HTR-8/SVneo (cell line): ENCODE results near the gene SMIM5.
"Not testable (repeated sequence)": the region's sequence is repeated elsewhere in the genome, so short reads cannot be mapped to it uniquely, and the experiment has no call there.

Source experiments
- DNase-seq: peaks from one replicate; pipeline ENCODE4 v3.0.0; 2011; ENCODE audit warnings: low spot score, mixed read lengths; ENCODE audit not compliant: insufficient read length
- FAIRE-seq: peaks from 2 replicates; lab custom pipeline; 2011; peaks lifted over from hg19 to GRCh38; lab: Jason Lieb, UNC

Gene SMIM5, protein sequence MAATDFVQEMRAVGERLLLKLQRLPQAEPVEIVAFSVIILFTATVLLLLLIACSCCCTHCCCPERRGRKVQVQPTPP

GRCh38 chr17:75632863-75633485 lies at the start of gene SMIM5:
Gene SMIM5 (plus strand): TSS chr17:75633434. CDS start chr17:75640202, 6,768 bp downstream.
- DNase-seq (peak; percentile 96), FAIRE-seq (peak; percentile 74)

GRCh38 chr17:75584849-75585175 lies 48.4 kb upstream of the SMIM5 start:
- no peak for FAIRE-seq
- no peak for DNase-seq

DNA sequence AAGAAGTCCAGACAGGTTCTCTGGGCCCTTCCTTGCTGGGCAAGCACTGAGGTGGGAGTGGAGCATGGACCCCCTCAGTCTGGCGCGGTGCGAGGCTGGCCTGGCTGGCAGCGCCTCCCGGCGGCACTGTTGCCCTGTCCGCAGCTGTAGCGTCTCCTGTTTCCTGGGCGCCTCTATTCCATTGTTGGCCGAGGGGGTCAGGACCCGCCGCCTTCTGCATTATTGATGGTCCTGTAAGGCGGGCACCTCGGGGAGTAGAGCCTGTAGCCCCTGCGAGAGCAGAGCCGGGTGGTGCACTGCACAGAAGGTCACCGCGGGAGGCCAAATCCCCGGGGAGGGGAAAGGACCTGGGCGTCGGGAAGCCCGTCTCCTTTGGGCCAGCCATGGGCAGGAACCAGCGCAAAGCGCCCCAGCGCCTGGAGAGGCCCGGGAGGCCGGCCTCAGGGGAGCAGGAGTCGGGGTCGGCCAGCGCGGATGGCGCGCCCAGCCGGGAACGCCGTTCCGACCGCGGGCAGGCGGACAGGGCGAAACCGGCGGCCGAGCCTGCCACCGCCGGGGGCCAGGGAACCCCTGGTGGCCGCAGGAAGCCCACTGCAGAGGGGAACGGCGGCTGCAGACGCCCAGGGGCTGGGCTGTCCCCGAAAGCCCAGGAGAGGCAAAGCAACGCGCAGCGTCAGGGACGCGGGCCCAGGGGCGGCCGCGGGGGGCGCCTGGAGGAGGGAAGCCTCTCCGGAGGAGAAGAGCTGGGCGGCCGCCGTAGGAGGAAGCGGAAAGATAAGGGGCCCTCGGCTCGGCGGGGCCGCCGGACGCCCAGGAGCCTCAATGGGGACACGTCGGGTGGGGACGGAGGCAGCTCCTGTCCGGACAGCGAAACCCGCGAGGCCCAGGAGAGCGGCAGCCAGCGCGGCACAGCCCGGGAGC lies 45.3 kb upstream of the SMIM5 start, which contains the start of gene MYO15B:
TSS of gene MYO15B (plus strand) at position 126 of the 921 bp plus-strand sequence. CDS start at position 384, 258 bp downstream.
- DNase-seq = no peak
- FAIRE-seq = no peak

GRCh38 chr17:75588596-75589011 lies 44.6 kb upstream of the SMIM5 start:
- FAIRE-seq (no peak), DNase-seq (no peak)

- peak; percentile 98 for DNase-seq
- FAIRE-seq = peak; percentile 98
Observed at GRCh38 chr17:75589012-75589918, 44.0 kb upstream of the SMIM5 start.

GRCh38 chr17:75589919-75590303 lies 43.3 kb upstream of the SMIM5 start:
- FAIRE-seq (no peak), DNase-seq (no peak)

DNA sequence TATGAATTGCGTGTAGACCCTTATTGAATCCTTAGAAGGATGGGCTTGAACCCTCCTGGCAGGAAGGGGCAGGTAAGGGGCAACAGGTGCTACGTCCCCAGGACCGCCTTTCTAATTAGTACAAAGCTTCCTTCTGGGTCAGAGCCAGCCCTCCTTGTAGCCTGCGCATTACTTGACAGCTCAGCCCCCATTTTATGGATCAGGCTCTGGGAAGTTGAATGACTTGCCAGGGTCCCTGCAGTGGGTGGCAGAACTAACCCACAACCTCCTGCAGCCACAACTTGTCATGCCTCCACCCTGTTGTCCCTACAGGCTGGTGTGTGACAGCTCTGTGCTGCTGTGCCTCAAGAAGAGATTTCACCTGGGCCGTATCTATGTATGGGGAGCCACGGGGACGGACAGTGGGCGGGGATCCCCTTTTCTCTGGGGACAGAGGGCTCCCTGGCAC lies 42.9 kb upstream of the SMIM5 start:
- DNase-seq (no peak), FAIRE-seq (no peak)

DNA sequence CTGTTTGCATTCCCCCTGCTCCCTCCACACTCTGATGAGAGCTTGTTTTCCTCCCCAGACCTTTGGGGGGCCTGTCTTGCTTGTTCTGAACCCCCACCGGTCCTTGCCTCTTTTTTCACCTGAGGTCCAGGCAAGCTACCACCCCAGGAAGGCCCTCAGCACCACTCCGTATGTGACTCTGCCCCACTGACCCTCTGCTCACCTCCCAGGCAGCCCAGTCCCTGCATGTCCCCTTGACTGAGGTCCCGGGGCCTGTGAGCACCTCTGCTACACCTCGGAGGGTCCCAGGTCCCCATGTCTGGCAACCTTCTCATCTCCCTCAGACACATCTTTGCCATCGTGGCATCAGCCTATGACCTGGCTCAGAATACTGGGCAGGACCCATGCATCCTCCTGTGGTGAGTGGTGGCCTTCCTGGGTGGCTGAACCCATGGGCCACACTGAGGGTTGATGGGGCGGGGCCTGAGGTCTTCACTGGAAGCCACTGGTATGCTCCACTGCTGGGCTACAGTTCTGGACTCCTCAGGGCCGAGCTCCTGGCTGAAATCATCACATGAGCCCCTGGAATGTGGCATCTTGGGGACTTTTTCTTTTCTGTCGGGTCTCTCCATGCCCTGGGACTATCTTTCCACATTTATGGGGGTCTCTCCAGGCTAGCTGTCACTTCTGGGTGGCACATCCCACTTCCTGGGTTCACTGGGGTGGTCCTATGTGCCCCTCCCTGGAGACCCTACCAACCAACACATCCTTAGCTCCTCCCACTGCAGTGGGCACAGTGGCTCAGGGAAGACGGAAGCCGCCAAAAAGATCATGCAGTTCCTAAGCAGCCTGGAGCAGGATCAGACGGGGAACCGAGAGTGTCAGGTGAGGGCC lies 42.1 kb upstream of the SMIM5 start:
- FAIRE-seq (peak; percentile 33), DNase-seq (no peak)

DNA sequence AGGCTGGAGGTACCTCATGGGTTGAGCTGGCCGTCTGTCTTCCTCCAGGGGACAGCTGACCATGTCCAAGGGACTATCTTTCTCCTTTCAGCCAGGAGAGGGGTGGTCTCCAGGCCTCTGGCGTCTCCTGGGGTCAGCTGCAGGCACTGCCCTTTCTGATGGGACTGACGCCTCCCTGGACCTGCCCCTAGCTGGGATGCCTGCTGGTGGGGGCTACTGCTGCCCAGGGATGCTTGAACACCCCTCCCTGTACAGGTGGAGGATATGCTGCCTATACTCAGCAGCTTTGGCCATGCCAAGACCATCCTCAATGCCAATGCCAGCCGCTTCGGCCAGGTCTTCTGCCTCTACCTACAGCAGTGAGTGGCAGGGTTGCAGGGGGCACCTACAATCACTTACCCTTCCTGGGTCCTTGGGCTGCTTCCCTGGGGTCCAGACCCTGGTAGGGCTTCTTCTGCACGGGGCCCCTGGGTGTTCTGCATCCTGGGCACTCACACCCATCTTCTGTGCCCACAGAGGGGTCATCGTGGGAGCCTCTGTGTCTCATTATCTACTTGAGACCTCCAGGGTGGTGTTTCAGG lies 41.4 kb upstream of the SMIM5 start:
- no peak for FAIRE-seq
- DNase-seq = no peak

DNA sequence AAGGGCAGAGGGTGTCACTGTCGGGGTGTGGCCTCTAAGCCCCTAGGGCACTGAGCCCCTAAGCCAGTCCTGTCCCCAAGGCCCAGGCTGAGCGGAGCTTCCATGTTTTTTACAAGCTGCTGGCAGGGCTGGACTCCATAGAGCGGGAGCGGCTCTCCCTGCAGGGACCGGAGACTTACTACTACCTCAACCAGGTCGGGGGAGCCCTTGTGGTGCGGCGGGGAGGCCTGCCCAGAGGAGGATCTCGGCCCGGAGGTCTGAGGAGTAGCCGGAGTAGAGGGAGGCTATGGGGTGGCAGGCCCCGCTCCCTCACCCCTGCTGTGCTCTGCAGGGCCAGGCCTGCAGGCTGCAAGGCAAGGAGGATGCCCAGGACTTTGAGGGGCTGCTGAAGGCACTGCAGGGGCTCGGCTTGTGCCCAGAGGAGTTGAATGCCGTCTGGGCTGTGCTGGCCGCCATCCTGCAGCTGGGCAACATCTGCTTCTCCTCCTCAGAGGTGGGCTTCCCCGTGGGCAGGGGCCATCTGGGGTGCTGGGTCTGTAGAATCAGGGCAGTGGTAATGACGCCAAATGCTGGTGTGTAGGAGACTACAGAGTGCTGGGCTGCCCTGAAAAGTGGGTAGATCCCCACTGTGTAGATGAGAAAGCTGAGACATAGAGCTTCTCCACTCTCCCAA lies 40.8 kb upstream of the SMIM5 start:
- no peak for FAIRE-seq
- DNase-seq = no peak

- not testable (repeated sequence) for FAIRE-seq, DNase-seq
Observed at GRCh38 chr17:75593430-75593829, 39.8 kb upstream of the SMIM5 start.

DNA sequence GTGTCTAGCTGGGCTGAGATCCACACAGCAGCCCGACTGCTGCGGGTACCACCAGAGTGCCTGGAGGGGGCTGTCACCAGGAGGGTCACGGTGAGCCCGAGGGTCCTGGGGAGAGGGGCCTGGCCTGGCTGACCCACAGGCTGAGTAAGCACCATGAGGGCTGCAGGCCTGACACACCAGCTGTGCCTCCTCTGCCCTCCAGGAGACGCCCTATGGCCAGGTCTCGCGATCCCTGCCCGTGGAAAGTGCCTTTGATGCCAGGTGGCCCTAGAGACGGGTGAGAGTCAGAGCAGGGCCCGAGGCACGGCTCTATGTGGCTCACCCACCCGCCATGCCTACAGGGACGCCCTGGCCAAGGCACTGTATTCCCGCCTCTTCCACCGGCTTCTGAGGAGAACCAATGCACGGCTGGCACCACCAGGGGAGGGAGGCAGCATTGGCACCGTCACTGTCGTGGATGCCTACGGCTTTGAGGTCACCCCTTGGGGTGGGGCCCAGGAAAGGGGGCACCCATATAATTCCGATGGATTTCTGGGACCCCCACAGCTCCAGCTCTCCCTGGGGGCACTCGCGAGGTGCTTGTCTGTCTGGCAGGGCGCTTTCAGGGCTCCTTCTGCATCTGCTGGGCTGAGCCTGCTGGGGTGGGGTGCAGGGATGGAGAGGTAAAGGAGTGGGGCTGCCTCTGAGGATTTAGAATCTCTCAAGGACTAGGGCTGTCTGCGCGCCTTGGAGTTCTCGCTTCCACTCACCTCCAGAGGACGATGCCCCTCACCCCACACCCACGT lies 38.5 kb upstream of the SMIM5 start:
- FAIRE-seq = no peak

GRCh38 chr17:75595284-75595919 lies 37.8 kb upstream of the SMIM5 start:
- FAIRE-seq (no peak), DNase-seq (no peak)

More for the DNA sequence above, 38.5 kb upstream of the SMIM5 start:
- no peak for DNase-seq

DNA sequence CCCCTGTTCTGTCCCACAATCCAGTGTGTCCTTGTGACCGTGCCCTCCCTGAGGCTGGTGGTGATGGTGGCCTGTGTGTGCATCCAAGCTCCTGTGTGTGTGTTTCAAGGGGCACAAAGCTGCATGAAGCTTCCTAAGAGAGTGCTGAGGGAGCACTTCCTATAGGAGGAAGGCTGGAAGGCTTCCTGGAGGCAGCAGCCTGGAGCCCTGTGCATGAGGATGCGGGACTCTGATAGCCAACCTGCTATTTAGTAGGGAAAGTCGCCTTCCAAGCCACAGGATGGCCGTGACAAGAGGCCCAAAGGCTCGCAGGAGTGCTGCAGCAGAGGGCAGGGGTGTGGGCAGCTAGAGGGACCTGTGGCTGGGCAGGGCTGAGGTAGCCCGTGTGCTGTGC lies 37.3 kb upstream of the SMIM5 start:
- FAIRE-seq = no peak
- no peak for DNase-seq

DNA sequence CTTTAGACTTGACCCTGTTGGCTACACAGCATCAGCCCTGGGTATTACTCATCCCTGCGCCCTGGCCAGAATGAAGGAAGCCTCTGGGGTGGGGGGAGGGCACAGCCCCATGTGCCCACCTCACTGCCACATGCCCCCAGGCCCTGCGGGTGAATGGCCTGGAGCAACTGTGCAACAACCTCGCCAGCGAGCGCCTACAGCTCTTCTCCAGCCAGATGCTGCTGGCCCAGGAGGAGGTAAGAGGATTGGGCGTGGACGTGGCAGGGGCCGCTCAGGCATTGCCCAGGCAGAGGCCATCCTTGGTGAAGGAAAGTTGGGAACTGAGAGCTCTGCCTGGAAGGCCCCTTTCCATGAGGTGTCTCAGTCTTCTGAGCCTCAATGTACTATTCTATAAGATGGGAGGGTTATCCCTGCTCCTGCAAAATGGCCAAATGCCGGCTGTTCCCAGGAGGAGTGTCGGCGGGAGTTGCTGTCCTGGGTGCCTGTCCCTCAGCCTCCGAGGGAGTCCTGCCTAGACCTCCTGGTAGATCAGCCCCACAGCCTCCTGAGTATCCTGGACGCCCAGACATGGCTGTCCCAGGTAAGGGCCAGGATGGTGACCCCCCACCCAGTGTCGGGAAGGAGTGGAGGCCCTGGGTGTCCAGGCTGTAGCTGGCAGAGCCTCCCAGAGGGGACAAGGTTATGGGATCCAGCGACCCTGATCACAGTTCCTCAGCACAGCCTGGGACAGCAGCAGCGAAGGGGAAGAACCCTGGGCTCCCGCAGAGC lies 36.7 kb upstream of the SMIM5 start:
- FAIRE-seq = no peak
- DNase-seq = no peak
